G401.6 (cell line): ENCODE data around the gene STK32C.
A peak's percentile ranks its signal among the peaks of the same experiment; 100 is the strongest.
"Not testable (repeated sequence)": the region's sequence is repeated elsewhere in the genome, so short reads cannot be mapped to it uniquely, and the experiment has no call there.

ENCODE experiments used
- FAIRE-seq: peaks from 2 replicates; lab custom pipeline; 2012; peaks lifted over from hg19 to GRCh38; lab: Jason Lieb, UNC

The STK32C gene

GRCh38 chr10:132229834-132230556 is 77.8 kb downstream of the STK32C start:
- FAIRE-seq, result no peak

GRCh38 chr10:132229096-132229495 is 78.7 kb downstream of the STK32C start:
- no peak for FAIRE-seq

- no peak for FAIRE-seq
Observed at GRCh38 chr10:132228616-132229015, 79.1 kb downstream of the STK32C start.

GRCh38 chr10:132227851-132228390 is 79.8 kb downstream of the STK32C start:
- FAIRE-seq, result no peak

DNA sequence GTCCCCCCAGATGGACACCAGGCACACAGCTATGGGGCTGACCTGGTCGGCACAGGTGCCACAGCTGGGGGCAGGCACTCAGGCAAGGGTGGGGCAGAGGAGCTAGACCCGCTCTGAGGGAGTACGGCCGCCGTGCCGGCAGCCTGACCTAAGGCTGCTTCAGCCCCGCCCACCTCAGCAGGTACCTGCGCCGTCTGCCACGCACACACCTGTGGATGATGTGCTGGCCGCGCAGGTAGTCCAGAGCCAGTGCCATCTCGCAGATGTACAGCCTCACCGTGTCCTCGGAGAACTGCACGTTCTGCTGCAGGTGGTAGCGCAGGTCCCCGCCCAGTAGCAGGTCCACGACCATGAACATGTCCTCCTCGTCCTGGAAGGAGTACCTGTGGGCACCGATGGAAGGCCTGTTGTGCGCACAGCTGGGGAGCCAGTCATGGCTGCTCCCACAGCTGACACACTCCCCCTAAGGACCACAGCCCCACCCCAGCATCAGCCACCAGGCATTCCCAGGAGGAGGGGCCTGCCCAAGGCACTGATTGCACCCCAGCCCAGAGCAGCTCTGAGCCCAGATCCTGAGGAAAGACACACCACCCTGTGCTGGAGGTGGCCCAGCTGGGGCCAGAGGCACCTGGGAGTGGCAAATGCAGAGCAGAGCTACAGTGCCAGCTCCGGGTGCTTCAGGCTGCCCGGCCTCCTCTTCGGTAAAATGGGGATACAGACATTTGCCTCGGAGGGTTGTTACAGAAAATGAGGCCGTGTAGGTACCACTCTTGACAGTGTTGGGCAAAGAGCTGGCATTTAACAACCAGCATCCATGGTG is 81.0 kb downstream of the STK32C start:
- no peak for FAIRE-seq

DNA sequence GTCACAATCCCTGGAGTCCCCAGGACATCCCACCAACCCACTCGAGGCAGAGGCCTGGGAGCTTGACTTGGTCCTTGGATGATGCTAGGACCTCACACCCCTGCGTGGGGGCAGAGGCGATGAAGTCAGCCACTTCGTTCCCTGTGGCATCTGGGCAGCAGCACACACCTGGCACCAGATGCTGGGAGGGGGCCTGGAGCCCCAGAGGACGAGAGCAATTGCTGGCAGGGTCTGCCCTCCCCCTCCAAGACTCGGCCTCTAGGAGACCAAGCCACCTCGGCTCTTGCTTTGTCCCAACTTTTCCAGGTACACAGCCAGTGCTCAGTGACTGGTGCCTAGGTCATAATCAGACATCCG is 81.9 kb downstream of the STK32C start:
- FAIRE-seq, result no peak

DNA sequence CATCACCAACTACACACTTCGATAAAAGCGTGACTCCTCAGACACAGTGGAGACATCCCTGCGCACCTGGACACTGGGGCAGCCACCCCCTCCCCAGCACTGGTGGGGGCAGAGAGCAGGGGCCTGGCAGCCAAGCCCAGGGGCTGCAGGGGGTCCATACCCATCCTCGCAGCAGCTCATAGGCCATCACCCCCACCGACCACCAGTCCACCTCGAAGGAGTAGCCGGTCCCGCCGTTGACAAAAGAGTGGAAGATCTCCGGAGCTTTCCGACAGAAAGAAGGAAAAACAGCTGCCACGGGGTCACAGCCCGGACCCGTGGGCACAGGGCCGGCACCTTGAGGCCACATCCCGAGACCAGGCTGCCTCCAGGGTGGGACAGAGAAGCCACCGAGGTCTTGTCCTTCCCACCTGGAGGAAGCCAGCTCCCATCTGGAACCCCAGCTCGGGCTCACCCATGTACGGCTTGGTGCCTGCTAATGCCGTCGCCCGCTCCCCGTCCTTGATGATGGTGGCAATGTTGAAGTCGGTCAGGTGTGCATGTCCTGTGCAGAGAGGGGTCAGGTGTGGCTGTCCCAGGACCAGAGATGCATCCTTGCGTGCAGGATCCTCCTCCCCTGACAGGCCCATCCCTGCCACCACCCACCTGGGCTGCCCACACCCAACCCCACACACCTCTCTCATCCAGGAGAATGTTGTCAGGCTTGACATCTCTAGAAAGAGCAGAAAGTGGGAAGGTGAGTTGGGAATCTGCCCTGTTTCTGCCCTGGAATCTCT is 82.5 kb downstream of the STK32C start:
- no peak for FAIRE-seq

DNA sequence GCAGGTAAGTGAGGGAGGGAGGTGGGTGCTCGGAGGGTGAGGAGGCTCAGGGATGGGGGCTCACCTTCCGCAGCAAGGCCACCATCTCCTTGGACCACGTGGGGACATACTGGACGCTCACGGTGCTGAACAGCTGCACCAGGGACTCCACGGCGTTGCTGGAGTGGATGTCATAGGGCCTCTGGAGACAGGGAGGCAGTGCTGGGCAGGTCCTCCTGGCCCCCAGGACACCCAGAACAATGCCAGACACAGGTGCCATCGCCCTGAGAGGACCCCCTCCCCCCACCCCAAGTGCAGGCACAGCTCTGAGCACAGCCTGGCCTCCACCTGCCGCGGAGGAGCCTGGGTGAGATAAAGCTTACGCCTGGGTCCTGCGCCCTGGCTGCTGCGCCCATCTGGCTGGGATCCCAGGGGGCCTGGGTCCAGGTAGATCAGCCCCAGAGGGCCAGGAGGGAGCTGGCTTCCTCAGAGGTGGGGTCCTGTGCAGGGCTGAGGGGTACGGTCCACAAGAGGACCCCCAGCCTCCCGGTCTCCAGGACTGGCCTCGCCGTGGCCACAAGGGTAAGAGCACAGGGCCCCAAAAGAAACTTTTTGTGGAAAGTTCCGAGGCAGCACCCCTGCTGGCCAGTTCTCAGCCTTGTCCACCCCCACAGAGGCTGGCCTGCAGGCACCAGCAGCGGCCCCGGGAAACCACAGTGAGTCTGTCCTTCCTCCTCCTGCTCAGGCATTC is 83.2 kb downstream of the STK32C start:
- no peak for FAIRE-seq

- FAIRE-seq, result no peak
Observed at GRCh38 chr10:132223611-132224342, 84.0 kb downstream of the STK32C start.

DNA sequence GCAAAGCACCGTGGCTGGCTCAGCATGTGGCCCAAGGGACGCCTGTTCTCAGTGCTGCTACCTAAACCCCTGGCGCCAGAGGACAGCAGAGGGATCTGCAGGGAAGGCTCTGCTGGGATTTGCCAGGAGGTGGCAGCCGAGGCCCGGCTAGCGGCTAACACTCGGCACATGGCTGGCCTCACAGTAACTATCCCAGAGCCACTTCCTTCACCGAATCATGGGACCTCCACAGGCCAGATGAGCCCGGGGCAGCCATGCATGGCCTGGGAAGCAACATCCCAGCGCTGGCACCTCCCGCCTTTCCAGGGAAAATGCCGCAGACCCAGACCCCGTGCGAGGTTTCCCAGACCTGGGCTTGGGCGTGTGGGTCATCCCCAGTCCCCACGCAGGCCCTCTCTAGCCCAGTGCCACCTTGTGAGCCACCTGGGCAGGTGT is 84.6 kb downstream of the STK32C start:
- FAIRE-seq, result peak; percentile 34

DNA sequence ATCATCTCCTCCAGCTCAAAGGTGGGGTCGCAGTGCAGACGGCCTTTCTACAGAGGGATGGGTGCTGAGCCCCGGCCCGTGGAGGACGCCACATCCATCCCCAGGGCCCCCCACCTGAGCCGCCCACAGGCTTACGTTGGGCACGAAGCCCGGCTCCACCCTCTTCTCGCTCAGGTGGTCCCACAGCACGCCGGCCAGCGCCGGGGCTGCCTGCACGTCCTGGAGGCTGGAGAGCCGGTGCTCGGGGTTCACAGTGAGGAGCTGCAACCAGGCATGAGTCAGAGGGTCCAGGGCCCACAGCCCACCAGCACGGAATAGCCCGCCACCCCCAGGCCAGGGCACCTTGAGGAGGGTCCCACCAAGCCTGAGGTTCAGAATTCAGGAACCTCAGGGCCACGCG is 85.0 kb downstream of the STK32C start:
- FAIRE-seq, result no peak

- FAIRE-seq, result not testable (repeated sequence)
Observed at GRCh38 chr10:132220996-132221395, 86.8 kb downstream of the STK32C start.

GRCh38 chr10:132220061-132220460 is 87.7 kb downstream of the STK32C start:
- FAIRE-seq, result no peak

- no peak for FAIRE-seq
Observed at GRCh38 chr10:132219486-132219885, 88.3 kb downstream of the STK32C start.

GRCh38 chr10:132216441-132216840 is 91.3 kb downstream of the STK32C start:
- not testable (repeated sequence) for FAIRE-seq

DNA sequence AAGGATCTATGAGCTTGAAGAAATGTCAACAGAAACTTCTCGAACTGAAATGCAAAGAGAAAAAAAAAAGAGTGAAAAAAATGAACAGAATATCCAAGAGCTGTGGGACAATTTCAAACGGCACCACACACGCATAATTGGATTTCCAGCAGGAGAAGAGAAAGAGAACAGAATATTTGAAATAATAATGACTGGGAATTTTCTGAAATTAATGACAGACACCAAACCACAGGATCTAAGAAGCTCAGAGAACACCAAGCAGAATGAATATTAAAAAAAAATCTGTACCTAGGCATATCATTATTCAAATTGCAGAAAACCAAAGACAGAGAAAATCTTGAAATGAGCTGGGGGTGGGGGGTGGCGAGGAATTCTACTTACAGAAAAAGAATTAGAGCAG is 93.8 kb downstream of the STK32C start:
- no peak for FAIRE-seq

- no peak for FAIRE-seq
Observed at GRCh38 chr10:132212816-132213215, 94.9 kb downstream of the STK32C start.

GRCh38 chr10:132211246-132211645 is 96.5 kb downstream of the STK32C start:
- FAIRE-seq, result no peak

DNA sequence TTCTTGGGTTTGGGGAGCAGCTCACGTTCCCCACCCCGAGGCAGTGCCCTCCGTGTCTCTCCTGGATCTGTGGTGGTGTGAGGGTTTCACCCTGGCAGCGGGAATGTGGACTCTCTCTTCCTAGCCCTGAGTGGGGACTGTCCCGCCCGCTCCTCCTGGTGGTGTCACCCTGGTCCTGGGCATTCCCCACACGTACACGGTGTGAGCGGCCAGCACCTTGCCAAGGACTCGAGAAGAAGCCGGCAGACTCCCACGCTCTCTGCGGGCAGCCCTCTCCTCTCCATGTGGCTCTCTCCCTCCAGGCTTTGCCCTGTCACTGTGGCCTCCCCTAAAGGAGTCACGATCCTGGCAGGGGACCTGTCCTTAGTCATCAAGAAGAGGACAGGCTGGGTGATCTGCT is 97.0 kb downstream of the STK32C start:
- FAIRE-seq, result no peak

GRCh38 chr10:132209978-132210530 is 97.7 kb downstream of the STK32C start:
- no peak for FAIRE-seq

- no peak for FAIRE-seq
Observed at GRCh38 chr10:132209130-132209529, 98.6 kb downstream of the STK32C start.
